HEK293 (cell line): ENCODE data around the gene GRIA1.

ENCODE experiments used
- CTCF ChIA-PET: fragments of 350-600 bp; formaldehyde crosslinking; extraction: SDS; loops from one replicate; lab custom pipeline; 2021; ENCODE audit warnings: antibody characterized with exemption; lab: Yijun Ruan, JAX
- POLR2A ChIA-PET: fragments of 300-600 bp; formaldehyde crosslinking; extraction: SDS; loops from one replicate; lab custom pipeline; 2020; ENCODE audit warnings: antibody characterized with exemption, inconsistent platforms; lab: Yijun Ruan, JAX
- H3K27ac ChIP-seq: fragments of 200-500 bp; sonication (Bioruptor generic); 2 replicates; pipeline ENCODE4 v1.5.1; 2014; ENCODE audit warnings: low read depth, low read length, control low read depth, inconsistent platforms; ENCODE audit errors: extremely low read depth
- H3K36me3 ChIP-seq, 2 experiments: fragments of 200-500 bp in 1 of 2; sonication (Bioruptor generic) in 1 of 2; 1 replicate in 1 of 2; 2 replicates in 1 of 2; pipeline ENCODE4 v1.5.1; 2014 to 2017; ENCODE audit warnings: inconsistent platforms in 2 of 2, low read length in 2 of 2; ENCODE audit not compliant: control insufficient read depth in 2 of 2, insufficient read depth in 1 of 2
- H3K4me1 ChIP-seq: fragments of 200-500 bp; sonication (Bioruptor generic); 2 replicates; pipeline ENCODE4 v1.5.1; 2014; ENCODE audit warnings: mild to moderate bottlenecking, low read length, inconsistent platforms; ENCODE audit not compliant: control insufficient read depth, insufficient read depth
- H3K4me3 ChIP-seq: 2 replicates; pipeline ENCODE4 v1.5.1; 2011; ENCODE audit warnings: low read depth, mild to moderate bottlenecking, control low read depth, low read length, moderate library complexity
- H3K9me3 ChIP-seq: fragments of 200-500 bp; sonication (Bioruptor generic); 2 replicates; pipeline ENCODE4 v1.5.1; 2014; ENCODE audit warnings: low read depth, low read length, inconsistent platforms; ENCODE audit not compliant: control insufficient read depth, insufficient read depth
- OVOL3 ChIP-seq: fragments of 450-650 bp; formaldehyde crosslinking; IDR thresholded peaks from 2 replicates; pipeline ENCODE4 v1.5.1; 2016; ENCODE audit warnings: missing biosample characterization, missing genetic modification characterization
- REST ChIP-seq: fragments of 450-650 bp; formaldehyde crosslinking; IDR thresholded peaks from 2 replicates; pipeline ENCODE4 v1.5.1; 2016; ENCODE audit warnings: missing biosample characterization, missing genetic modification characterization
- SCRT1 ChIP-seq: fragments of 450-650 bp; formaldehyde crosslinking; IDR thresholded peaks from 2 replicates; pipeline ENCODE4 v1.5.1; 2016; ENCODE audit warnings: missing biosample characterization, missing genetic modification characterization, borderline replicate concordance
- ZBTB17 ChIP-seq: fragments of 450-650 bp; formaldehyde crosslinking; IDR thresholded peaks from 2 replicates; pipeline ENCODE4 v1.5.1; 2016; ENCODE audit warnings: missing biosample characterization, missing genetic modification characterization
- ZFP41 ChIP-seq: fragments of 450-650 bp; formaldehyde crosslinking; IDR thresholded peaks from 2 replicates; pipeline ENCODE4 v1.5.1; 2016; ENCODE audit warnings: missing biosample characterization, missing genetic modification characterization, borderline replicate concordance
- ZIC2 ChIP-seq: fragments of 450-650 bp; formaldehyde crosslinking; IDR thresholded peaks from 2 replicates; pipeline ENCODE4 v1.5.1; 2016; ENCODE audit warnings: missing biosample characterization, missing genetic modification characterization
- ZNF133 ChIP-seq: fragments of 450-650 bp; formaldehyde crosslinking; IDR thresholded peaks from 2 replicates; pipeline ENCODE4 v1.5.1; 2016; ENCODE audit warnings: missing biosample characterization, missing genetic modification characterization
- ZNF174 ChIP-seq: fragments of 450-650 bp; formaldehyde crosslinking; IDR thresholded peaks from 2 replicates; pipeline ENCODE4 v1.5.0; 2017; ENCODE audit warnings: missing biosample characterization, mild to moderate bottlenecking, missing genetic modification characterization
- ZNF19 ChIP-seq: fragments of 450-650 bp; formaldehyde crosslinking; IDR thresholded peaks from 2 replicates; pipeline ENCODE4; 2016; ENCODE audit warnings: missing biosample characterization, missing genetic modification characterization, low read depth
- ZNF2 ChIP-seq: fragments of 450-650 bp; formaldehyde crosslinking; IDR thresholded peaks from 2 replicates; pipeline ENCODE4 v1.5.1; 2016; ENCODE audit warnings: missing biosample characterization, missing genetic modification characterization
- ZNF211 ChIP-seq: fragments of 450-650 bp; formaldehyde crosslinking; IDR thresholded peaks from 2 replicates; pipeline ENCODE4 v1.5.1; 2016; ENCODE audit warnings: low read depth, missing biosample characterization, missing genetic modification characterization
- ZNF311 ChIP-seq: fragments of 450-650 bp; formaldehyde crosslinking; IDR thresholded peaks from 2 replicates; pipeline ENCODE4 v1.5.1; 2017; ENCODE audit warnings: missing biosample characterization, missing genetic modification characterization, borderline replicate concordance
- ZNF335 ChIP-seq: fragments of 450-650 bp; formaldehyde crosslinking; conservative IDR thresholded peaks from 2 replicates; pipeline ENCODE4 v1.5.1; 2016; ENCODE audit warnings: missing biosample characterization, missing genetic modification characterization
- ZNF362 ChIP-seq: fragments of 450-650 bp; formaldehyde crosslinking; IDR thresholded peaks from 2 replicates; pipeline ENCODE4 v1.5.1; 2016; ENCODE audit warnings: missing biosample characterization, missing genetic modification characterization
- ZNF449 ChIP-seq: fragments of 450-650 bp; formaldehyde crosslinking; IDR thresholded peaks from 2 replicates; pipeline ENCODE4 v1.5.1; 2017; ENCODE audit warnings: missing biosample characterization, mild to moderate bottlenecking, missing genetic modification characterization, moderate library complexity
- ZNF501 ChIP-seq: fragments of 450-650 bp; formaldehyde crosslinking; IDR thresholded peaks from 2 replicates; pipeline ENCODE4 v1.5.1; 2016; ENCODE audit warnings: missing biosample characterization, missing genetic modification characterization
- ZNF561 ChIP-seq: fragments of 450-650 bp; IDR thresholded peaks from 2 replicates; pipeline ENCODE4 v1.5.1; 2018; ENCODE audit warnings: missing biosample characterization, missing genetic modification characterization, borderline replicate concordance
- ZNF677 ChIP-seq: fragments of 450-650 bp; IDR thresholded peaks from 2 replicates; pipeline ENCODE4 v1.5.0; 2018; ENCODE audit warnings: missing biosample characterization, mild to moderate bottlenecking, missing genetic modification characterization, moderate library complexity
- ZNF76 ChIP-seq: fragments of 450-650 bp; formaldehyde crosslinking; IDR thresholded peaks from 2 replicates; pipeline ENCODE4; 2016; ENCODE audit warnings: low read depth, missing biosample characterization, missing genetic modification characterization, borderline replicate concordance
- TF ChIP-seq, protein P1 (sequence below): fragments of 450-650 bp; IDR thresholded peaks from 2 replicates; pipeline ENCODE4 v1.5.1; 2018; ENCODE audit warnings: missing biosample characterization, missing genetic modification characterization
- TF ChIP-seq, protein P2 (sequence below): sonication (generic); formaldehyde crosslinking; IDR thresholded peaks from 2 replicates; pipeline ENCODE4 v1.8.1; 2022; ENCODE audit warnings: mild to moderate bottlenecking, moderate library complexity, missing genetic modification reagents
- TF ChIP-seq, protein P3 (sequence below): fragments of 450-650 bp; formaldehyde crosslinking; IDR thresholded peaks from 2 replicates; pipeline ENCODE4 v1.5.1; 2017; ENCODE audit warnings: missing biosample characterization, missing genetic modification characterization

The GRIA1 gene

DNA sequence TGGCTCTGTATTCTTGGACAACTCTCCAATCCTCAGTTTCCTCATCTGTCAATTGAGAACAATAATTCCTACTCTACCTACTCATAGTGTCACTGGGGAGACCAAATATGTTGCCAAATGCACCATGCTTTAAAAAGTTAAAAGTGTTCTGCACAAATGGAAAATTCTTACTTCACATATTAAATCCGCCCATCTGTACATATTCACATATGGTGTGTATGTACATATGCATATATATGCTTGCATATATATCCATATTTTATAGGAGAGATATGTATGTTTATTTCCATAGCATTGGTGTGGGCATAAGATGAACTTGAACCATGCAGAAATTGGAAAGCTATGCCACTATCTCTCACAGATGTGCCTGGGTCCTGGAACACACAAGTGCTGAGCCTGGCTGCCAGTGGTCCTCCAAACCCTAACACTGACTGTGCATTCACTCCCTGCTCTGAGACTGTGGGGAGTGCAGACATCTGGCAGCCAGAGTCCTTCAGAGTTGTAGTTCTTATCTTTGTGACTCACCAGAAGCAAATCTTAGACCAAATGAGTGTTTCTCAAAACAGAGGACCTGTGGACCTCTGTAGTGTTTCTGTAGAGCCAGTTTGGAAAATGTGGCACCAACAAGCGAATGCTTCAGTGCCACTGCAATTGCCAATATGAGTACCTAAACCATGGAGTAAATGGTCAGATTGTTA is 168.7 kb downstream of the GRIA1 start:
- no peaks in the 10 kb centered on the region for H3K36me3 ChIP-seq
- ChIA-PET CTCF (no interaction called here), POLR2A (no interaction called here)
- H3K4me1 ChIP-seq, result no peaks in the 10 kb centered on the region
- H3K9me3 ChIP-seq, result no peaks in the 10 kb centered on the region
- no peak overlapping the region for H3K4me3 ChIP-seq
- TF ChIP-seq ZFP41 (tag by site-specific recombination), result no peak
- TF ChIP-seq, protein P1, sequence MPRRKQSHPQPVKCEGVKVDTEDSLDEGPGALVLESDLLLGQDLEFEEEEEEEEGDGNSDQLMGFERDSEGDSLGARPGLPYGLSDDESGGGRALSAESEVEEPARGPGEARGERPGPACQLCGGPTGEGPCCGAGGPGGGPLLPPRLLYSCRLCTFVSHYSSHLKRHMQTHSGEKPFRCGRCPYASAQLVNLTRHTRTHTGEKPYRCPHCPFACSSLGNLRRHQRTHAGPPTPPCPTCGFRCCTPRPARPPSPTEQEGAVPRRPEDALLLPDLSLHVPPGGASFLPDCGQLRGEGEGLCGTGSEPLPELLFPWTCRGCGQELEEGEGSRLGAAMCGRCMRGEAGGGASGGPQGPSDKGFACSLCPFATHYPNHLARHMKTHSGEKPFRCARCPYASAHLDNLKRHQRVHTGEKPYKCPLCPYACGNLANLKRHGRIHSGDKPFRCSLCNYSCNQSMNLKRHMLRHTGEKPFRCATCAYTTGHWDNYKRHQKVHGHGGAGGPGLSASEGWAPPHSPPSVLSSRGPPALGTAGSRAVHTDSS (tag by site-specific recombination), result no peak
- no peak for TF ChIP-seq OVOL3
- TF ChIP-seq ZNF133 (tag by site-specific recombination), result no peak
- TF ChIP-seq, protein P2, sequence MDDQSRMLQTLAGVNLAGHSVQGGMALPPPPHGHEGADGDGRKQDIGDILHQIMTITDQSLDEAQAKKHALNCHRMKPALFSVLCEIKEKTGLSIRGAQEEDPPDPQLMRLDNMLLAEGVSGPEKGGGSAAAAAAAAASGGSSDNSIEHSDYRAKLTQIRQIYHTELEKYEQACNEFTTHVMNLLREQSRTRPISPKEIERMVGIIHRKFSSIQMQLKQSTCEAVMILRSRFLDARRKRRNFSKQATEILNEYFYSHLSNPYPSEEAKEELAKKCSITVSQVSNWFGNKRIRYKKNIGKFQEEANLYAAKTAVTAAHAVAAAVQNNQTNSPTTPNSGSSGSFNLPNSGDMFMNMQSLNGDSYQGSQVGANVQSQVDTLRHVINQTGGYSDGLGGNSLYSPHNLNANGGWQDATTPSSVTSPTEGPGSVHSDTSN, result no peak
- no peak for TF ChIP-seq ZNF449
- TF ChIP-seq, protein P3, sequence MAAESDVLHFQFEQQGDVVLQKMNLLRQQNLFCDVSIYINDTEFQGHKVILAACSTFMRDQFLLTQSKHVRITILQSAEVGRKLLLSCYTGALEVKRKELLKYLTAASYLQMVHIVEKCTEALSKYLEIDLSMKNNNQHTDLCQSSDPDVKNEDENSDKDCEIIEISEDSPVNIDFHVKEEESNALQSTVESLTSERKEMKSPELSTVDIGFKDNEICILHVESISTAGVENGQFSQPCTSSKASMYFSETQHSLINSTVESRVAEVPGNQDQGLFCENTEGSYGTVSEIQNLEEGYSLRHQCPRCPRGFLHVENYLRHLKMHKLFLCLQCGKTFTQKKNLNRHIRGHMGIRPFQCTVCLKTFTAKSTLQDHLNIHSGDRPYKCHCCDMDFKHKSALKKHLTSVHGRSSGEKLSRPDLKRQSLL (tag by site-specific recombination), result no peak
- no peak for TF ChIP-seq ZNF311 (tag by site-specific recombination)
- no peak for TF ChIP-seq ZNF211 (tag by site-specific recombination)
- H3K27ac ChIP-seq, result no peak overlapping the region

DNA sequence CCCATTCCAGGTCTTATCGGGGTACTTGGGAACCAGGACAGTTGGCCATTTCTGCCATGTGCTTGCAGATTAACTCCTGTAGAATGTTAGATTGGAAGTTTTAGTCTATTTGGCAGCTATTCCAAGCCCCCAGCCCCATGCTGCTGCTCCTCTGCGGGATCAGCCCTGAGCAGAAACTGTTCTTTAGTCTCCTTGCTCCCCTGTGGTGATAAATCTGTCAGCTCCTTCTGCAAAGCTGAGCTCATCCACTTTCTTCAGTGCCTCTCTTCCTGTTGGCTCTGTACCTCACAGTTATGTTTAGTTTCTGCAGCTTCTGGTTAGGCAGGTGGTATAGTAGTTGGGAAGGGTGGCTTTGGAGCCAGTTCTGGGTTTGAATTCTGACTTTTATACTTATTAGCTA is 170.4 kb downstream of the GRIA1 start:
- TF ChIP-seq ZNF76 (tag by site-specific recombination), result no peak
- 0 out of 2 replicates have a peak, but pooled peaks have one; percentile 10 for TF ChIP-seq ZIC2
- no peak for TF ChIP-seq ZNF335
- TF ChIP-seq SCRT1 (tag by site-specific recombination), result no peak
- TF ChIP-seq ZNF561 (tag by site-specific recombination), result no peak
- no peaks in the 10 kb centered on the region for H3K4me1 ChIP-seq
- no peak overlapping the region for H3K27ac ChIP-seq
- H3K36me3 ChIP-seq, result no peaks in the 10 kb centered on the region
- no peak overlapping the region for H3K4me3 ChIP-seq
- POLR2A ChIA-PET, result no interaction called here
- H3K9me3 ChIP-seq, result no peaks in the 10 kb centered on the region
- CTCF ChIA-PET, result interaction anchor here (0.6 kb wide), 1 partner anchor 57 kb away, joined by 4 read pairs; no protein-coding TSS in a partner anchor

DNA sequence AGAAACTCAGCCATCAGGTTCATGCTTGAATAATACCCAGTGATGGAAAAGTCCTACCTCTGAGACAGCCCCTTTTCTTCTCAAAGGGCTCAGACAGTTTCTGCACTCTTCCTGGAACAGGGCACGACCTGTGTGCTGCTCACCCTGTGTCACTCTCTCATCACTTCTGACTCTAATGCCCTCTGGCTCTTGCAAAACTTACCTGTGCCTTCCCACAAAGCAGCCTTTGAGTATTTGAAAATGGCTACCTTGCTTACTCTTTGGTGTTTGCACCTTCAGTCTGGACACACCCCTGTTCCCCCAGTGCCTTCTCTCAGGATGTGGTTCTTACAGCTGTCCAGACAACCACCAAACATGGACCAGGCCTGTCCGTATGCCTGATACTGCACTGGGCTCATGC is 171.4 kb downstream of the GRIA1 start:
- no peaks in the 10 kb centered on the region for H3K4me1 ChIP-seq
- no peak overlapping the region for H3K4me3 ChIP-seq
- no peaks in the 10 kb centered on the region for H3K9me3 ChIP-seq
- no peak overlapping the region for H3K27ac ChIP-seq
- no peaks in the 10 kb centered on the region for H3K36me3 ChIP-seq
- ChIA-PET POLR2A (no interaction called here), CTCF (no interaction called here)
- TF ChIP-seq ZNF19 (tag by site-specific recombination) (no peak), ZBTB17 (tag by site-specific recombination) (no peak), ZNF174 (tag by site-specific recombination) (no peak), ZNF501 (tag by site-specific recombination) (no peak), ZNF2 (no peak), ZNF677 (no peak), REST (tag by site-specific recombination) (no peak), ZNF362 (tag by site-specific recombination) (no peak)
